ENCODE measurements around the gene CFHR4.
"Not testable (repeated sequence)": the region's sequence is repeated elsewhere in the genome, so short reads cannot be mapped to it uniquely, and the experiment has no call there.

DNA sequence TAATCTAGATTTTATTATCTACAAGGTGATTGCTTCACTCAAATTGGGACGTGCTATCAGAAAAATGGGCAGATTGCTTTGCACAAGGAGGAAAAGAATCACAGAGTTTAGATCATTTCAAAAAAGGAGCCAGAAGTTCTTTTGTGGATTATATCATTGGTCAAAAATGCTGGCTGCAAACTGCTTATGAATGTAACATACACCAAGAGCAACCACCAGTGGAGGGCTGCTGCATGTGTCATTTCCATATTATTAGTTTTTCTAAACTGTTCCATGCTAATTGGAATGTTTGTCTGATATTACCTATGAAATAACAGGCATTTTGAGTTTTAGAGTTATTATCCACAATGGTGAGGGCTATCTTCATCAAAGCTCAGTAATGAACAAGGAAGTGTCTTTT is 39.0 kb downstream of the CFHR4 start:
- TF ChIP-seq CTCF (IDR thresholded peaks at IDR 0.05; ENCODE audit: insufficient read depth, low read length); REST (IDR thresholded peaks at IDR 0.05; ENCODE audit: insufficient replicate concordance, low read depth); GABPA (IDR thresholded peaks at IDR 0.05; ENCODE audit: low read depth): not testable (repeated sequence)

Measured in HL-60 (cell line).